Fibroblast of lung (primary cell): Measurements from ENCODE around the gene TAF9.

Source experiments
- EZH2 ChIP-seq: IDR thresholded peaks from 2 replicates; pipeline ENCODE4 v1.5.1; 2012; ENCODE audit warnings: low read length, control low read depth, mild to moderate bottlenecking; ENCODE audit errors: missing control alignments
- TF ChIP-seq, protein P1 (sequence below), 2 donors: IDR thresholded peaks in 1 of 2; conservative IDR thresholded peaks in 1 of 2; 1 replicate in 1 of 2; 2 replicates in 1 of 2; pipeline ENCODE4 v1.5.1; 2011 to 2012; ENCODE audit warnings: low read length in 2 of 2, control low read depth in 1 of 2, inconsistent platforms in 1 of 2, low read depth in 1 of 2, mild to moderate bottlenecking in 1 of 2

DNA sequence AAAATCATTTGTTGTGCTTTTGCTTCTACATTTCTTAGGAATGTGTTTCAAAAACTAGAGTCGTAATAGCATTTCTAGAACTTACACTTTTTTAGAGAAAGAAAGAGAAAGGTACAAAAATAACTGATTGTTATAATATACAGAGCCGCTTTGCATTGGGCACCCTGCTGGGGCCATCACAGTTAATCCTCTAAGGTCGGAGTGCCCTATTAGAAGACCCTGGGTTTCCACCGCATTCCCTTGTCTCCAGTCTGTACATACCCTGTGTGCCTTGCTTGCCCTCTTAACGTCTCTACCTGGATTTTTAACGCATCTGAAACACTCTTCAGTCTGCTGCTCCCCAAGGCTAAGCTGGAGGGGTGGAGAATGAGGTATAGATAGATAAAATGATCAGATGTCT lies 46.9 kb upstream of the TAF9 start:
- TF ChIP-seq, protein P1, sequence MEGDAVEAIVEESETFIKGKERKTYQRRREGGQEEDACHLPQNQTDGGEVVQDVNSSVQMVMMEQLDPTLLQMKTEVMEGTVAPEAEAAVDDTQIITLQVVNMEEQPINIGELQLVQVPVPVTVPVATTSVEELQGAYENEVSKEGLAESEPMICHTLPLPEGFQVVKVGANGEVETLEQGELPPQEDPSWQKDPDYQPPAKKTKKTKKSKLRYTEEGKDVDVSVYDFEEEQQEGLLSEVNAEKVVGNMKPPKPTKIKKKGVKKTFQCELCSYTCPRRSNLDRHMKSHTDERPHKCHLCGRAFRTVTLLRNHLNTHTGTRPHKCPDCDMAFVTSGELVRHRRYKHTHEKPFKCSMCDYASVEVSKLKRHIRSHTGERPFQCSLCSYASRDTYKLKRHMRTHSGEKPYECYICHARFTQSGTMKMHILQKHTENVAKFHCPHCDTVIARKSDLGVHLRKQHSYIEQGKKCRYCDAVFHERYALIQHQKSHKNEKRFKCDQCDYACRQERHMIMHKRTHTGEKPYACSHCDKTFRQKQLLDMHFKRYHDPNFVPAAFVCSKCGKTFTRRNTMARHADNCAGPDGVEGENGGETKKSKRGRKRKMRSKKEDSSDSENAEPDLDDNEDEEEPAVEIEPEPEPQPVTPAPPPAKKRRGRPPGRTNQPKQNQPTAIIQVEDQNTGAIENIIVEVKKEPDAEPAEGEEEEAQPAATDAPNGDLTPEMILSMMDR (conservative IDR thresholded peaks at IDR 0.05 in 1 of 2, IDR thresholded peaks at IDR 0.05 in 1 of 2; ENCODE audit: low read depth in 1 of 2, low read length in 2 of 2): no peak
- no peak for TF ChIP-seq EZH2
